HEK293 (cell line): ENCODE measurements around the gene CHD5.

Source experiments
- CTCF ChIA-PET: fragments of 350-600 bp; formaldehyde crosslinking; extraction: SDS; loops from one replicate; lab custom pipeline; 2021; ENCODE audit warnings: antibody characterized with exemption; lab: Yijun Ruan, JAX
- POLR2A ChIA-PET: fragments of 300-600 bp; formaldehyde crosslinking; extraction: SDS; loops from one replicate; lab custom pipeline; 2020; ENCODE audit warnings: antibody characterized with exemption, inconsistent platforms; lab: Yijun Ruan, JAX
- H3K27ac ChIP-seq: fragments of 200-500 bp; sonication (Bioruptor generic); 2 replicates; pipeline ENCODE4 v1.5.1; 2014; ENCODE audit warnings: low read depth, low read length, control low read depth, inconsistent platforms; ENCODE audit errors: extremely low read depth
- H3K36me3 ChIP-seq, 2 experiments: fragments of 200-500 bp in 1 of 2; sonication (Bioruptor generic) in 1 of 2; 1 replicate in 1 of 2; 2 replicates in 1 of 2; pipeline ENCODE4 v1.5.1; 2014 to 2017; ENCODE audit warnings: inconsistent platforms in 2 of 2, low read length in 2 of 2; ENCODE audit not compliant: control insufficient read depth in 2 of 2, insufficient read depth in 1 of 2
- H3K4me1 ChIP-seq: fragments of 200-500 bp; sonication (Bioruptor generic); 2 replicates; pipeline ENCODE4 v1.5.1; 2014; ENCODE audit warnings: mild to moderate bottlenecking, low read length, inconsistent platforms; ENCODE audit not compliant: control insufficient read depth, insufficient read depth
- H3K4me3 ChIP-seq: 2 replicates; pipeline ENCODE4 v1.5.1; 2011; ENCODE audit warnings: low read depth, mild to moderate bottlenecking, control low read depth, low read length, moderate library complexity
- H3K9me3 ChIP-seq: fragments of 200-500 bp; sonication (Bioruptor generic); 2 replicates; pipeline ENCODE4 v1.5.1; 2014; ENCODE audit warnings: low read depth, low read length, inconsistent platforms; ENCODE audit not compliant: control insufficient read depth, insufficient read depth
- ATF2 ChIP-seq: fragments of 450-650 bp; formaldehyde crosslinking; IDR thresholded peaks from 2 replicates; pipeline ENCODE4 v1.5.1; 2016; ENCODE audit warnings: missing biosample characterization, missing genetic modification characterization, low read depth
- FEZF1 ChIP-seq: fragments of 450-650 bp; formaldehyde crosslinking; IDR thresholded peaks from 2 replicates; pipeline ENCODE4 v1.5.1; 2016; ENCODE audit warnings: missing biosample characterization, missing genetic modification characterization
- HOXD13 ChIP-seq: sonication (generic); formaldehyde crosslinking; IDR thresholded peaks from 2 replicates; pipeline ENCODE4 v1.8.0; 2022; ENCODE audit warnings: missing genetic modification reagents, borderline replicate concordance
- OSR2 ChIP-seq: fragments of 450-650 bp; formaldehyde crosslinking; IDR thresholded peaks from 2 replicates; pipeline ENCODE4 v1.5.1; 2016; ENCODE audit warnings: missing biosample characterization, missing genetic modification characterization
- PBX3 ChIP-seq: sonication (generic); formaldehyde crosslinking; IDR thresholded peaks from 2 replicates; pipeline ENCODE4 v1.8.1; 2022; ENCODE audit warnings: mild to moderate bottlenecking, moderate library complexity, missing genetic modification reagents
- REPIN1 ChIP-seq: fragments of 450-650 bp; formaldehyde crosslinking; IDR thresholded peaks from 2 replicates; pipeline ENCODE4 v1.5.1; 2017; ENCODE audit warnings: missing biosample characterization, missing genetic modification characterization, low read depth
- SCRT2 ChIP-seq: fragments of 450-650 bp; formaldehyde crosslinking; IDR thresholded peaks from 2 replicates; pipeline ENCODE4 v1.5.1; 2016; ENCODE audit warnings: missing biosample characterization, missing genetic modification characterization
- SP2 ChIP-seq: fragments of 450-650 bp; formaldehyde crosslinking; IDR thresholded peaks from 2 replicates; pipeline ENCODE4 v1.5.1; 2016; ENCODE audit warnings: missing biosample characterization, missing genetic modification characterization
- ZBTB44 ChIP-seq: fragments of 450-650 bp; IDR thresholded peaks from 2 replicates; pipeline ENCODE4 v1.5.1; 2018; ENCODE audit warnings: missing biosample characterization, mild to moderate bottlenecking, missing genetic modification characterization
- ZBTB7A ChIP-seq: fragments of 450-650 bp; formaldehyde crosslinking; IDR thresholded peaks from 2 replicates; pipeline ENCODE4 v1.5.1; 2016; ENCODE audit warnings: low read depth, missing biosample characterization, missing genetic modification characterization
- ZFP37 ChIP-seq: fragments of 450-650 bp; formaldehyde crosslinking; IDR thresholded peaks from 2 replicates; pipeline ENCODE4 v1.5.1; 2016; ENCODE audit warnings: missing biosample characterization, missing genetic modification characterization
- ZNF19 ChIP-seq: fragments of 450-650 bp; formaldehyde crosslinking; IDR thresholded peaks from 2 replicates; pipeline ENCODE4; 2016; ENCODE audit warnings: missing biosample characterization, missing genetic modification characterization, low read depth
- ZNF24 ChIP-seq: fragments of 450-650 bp; formaldehyde crosslinking; IDR thresholded peaks from 2 replicates; pipeline ENCODE4 v1.5.1; 2016; ENCODE audit warnings: missing biosample characterization, missing genetic modification characterization
- ZNF280C ChIP-seq: fragments of 450-650 bp; formaldehyde crosslinking; IDR thresholded peaks from 2 replicates; pipeline ENCODE4 v1.5.1; 2016; ENCODE audit warnings: missing biosample characterization, missing genetic modification characterization
- ZNF292 ChIP-seq: fragments of 450-650 bp; formaldehyde crosslinking; IDR thresholded peaks from 2 replicates; pipeline ENCODE4 v1.5.1; 2016; ENCODE audit warnings: low read depth, missing biosample characterization, missing genetic modification characterization, borderline replicate concordance
- ZNF311 ChIP-seq: fragments of 450-650 bp; formaldehyde crosslinking; IDR thresholded peaks from 2 replicates; pipeline ENCODE4 v1.5.1; 2017; ENCODE audit warnings: missing biosample characterization, missing genetic modification characterization, borderline replicate concordance
- ZNF324 ChIP-seq: fragments of 450-650 bp; formaldehyde crosslinking; IDR thresholded peaks from 2 replicates; pipeline ENCODE4 v1.5.1; 2016; ENCODE audit warnings: missing biosample characterization, missing genetic modification characterization
- ZNF394 ChIP-seq: fragments of 450-650 bp; formaldehyde crosslinking; IDR thresholded peaks from 2 replicates; pipeline ENCODE4 v1.5.1; 2016; ENCODE audit warnings: missing biosample characterization, missing genetic modification characterization, mild to moderate bottlenecking, moderate library complexity, borderline replicate concordance
- ZNF404 ChIP-seq: fragments of 450-650 bp; formaldehyde crosslinking; IDR thresholded peaks from 2 replicates; pipeline ENCODE4 v1.5.1; 2017; ENCODE audit warnings: missing biosample characterization, missing genetic modification characterization
- ZNF423 ChIP-seq: fragments of 450-650 bp; formaldehyde crosslinking; IDR thresholded peaks from 2 replicates; pipeline ENCODE4 v1.5.1; 2016; ENCODE audit warnings: missing biosample characterization, missing genetic modification characterization
- ZNF514 ChIP-seq: fragments of 450-650 bp; formaldehyde crosslinking; IDR thresholded peaks from 2 replicates; pipeline ENCODE4 v1.5.1; 2016; ENCODE audit warnings: missing biosample characterization, missing genetic modification characterization
- ZNF548 ChIP-seq: fragments of 450-650 bp; formaldehyde crosslinking; IDR thresholded peaks from 2 replicates; pipeline ENCODE4 v1.5.1; 2016; ENCODE audit warnings: missing biosample characterization, missing genetic modification characterization
- ZNF629 ChIP-seq: fragments of 450-650 bp; formaldehyde crosslinking; IDR thresholded peaks from 2 replicates; pipeline ENCODE4 v1.5.1; 2017; ENCODE audit warnings: missing biosample characterization, missing genetic modification characterization
- TF ChIP-seq, protein P1 (sequence below): fragments of 450-650 bp; formaldehyde crosslinking; IDR thresholded peaks from 2 replicates; pipeline ENCODE4 v1.5.1; 2016; ENCODE audit warnings: missing biosample characterization, missing genetic modification characterization
- TF ChIP-seq, protein P2 (sequence below): fragments of 450-650 bp; formaldehyde crosslinking; IDR thresholded peaks from 2 replicates; pipeline ENCODE4 v1.5.1; 2016; ENCODE audit warnings: missing biosample characterization, missing genetic modification characterization

CHD5 gene

GRCh38 chr1:6126521-6127067 is 53.5 kb downstream of the CHD5 start:
- TF ChIP-seq SCRT2, result no peak
- TF ChIP-seq ZNF394 (tag by site-specific recombination), result no peak
- no peak for TF ChIP-seq SP2 (tag by site-specific recombination)
- TF ChIP-seq ATF2 (tag by site-specific recombination), result no peak
- TF ChIP-seq ZNF548 (tag by site-specific recombination), result no peak
- TF ChIP-seq ZNF404 (tag by site-specific recombination), result no peak
- no peak for TF ChIP-seq ZNF629 (tag by site-specific recombination)
- TF ChIP-seq PBX3, result no peak
- TF ChIP-seq FEZF1 (tag by site-specific recombination), result no peak
- TF ChIP-seq OSR2 (tag by site-specific recombination), result no peak
- TF ChIP-seq, protein P1, sequence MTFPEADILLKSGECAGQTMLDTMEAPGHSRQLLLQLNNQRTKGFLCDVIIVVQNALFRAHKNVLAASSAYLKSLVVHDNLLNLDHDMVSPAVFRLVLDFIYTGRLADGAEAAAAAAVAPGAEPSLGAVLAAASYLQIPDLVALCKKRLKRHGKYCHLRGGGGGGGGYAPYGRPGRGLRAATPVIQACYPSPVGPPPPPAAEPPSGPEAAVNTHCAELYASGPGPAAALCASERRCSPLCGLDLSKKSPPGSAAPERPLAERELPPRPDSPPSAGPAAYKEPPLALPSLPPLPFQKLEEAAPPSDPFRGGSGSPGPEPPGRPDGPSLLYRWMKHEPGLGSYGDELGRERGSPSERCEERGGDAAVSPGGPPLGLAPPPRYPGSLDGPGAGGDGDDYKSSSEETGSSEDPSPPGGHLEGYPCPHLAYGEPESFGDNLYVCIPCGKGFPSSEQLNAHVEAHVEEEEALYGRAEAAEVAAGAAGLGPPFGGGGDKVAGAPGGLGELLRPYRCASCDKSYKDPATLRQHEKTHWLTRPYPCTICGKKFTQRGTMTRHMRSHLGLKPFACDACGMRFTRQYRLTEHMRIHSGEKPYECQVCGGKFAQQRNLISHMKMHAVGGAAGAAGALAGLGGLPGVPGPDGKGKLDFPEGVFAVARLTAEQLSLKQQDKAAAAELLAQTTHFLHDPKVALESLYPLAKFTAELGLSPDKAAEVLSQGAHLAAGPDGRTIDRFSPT (tag by site-specific recombination), result no peak
- no peak for TF ChIP-seq ZNF423 (tag by site-specific recombination)
- TF ChIP-seq ZFP37 (tag by site-specific recombination), result no peak
- TF ChIP-seq, all 188 proteins: peak for 0
- Histone ChIP-seq H3K4me3 (no peak overlapping the region), H3K4me1 (no peaks in the 10 kb centered on the region), H3K36me3 (no peaks in the 10 kb centered on the region), H3K9me3 (no peaks in the 10 kb centered on the region), H3K27ac (no peak overlapping the region)
- ChIA-PET POLR2A (no interaction called here), CTCF (interaction anchor here (0.7 to 1.1 kb wide), 2 partner anchors 18 to 116 kb away, joined by 3 read pairs; no protein-coding TSS in a partner anchor)

- POLR2A ChIA-PET, result no interaction called here
- Histone ChIP-seq H3K27ac (no peak overlapping the region), H3K36me3 (no peaks in the 10 kb centered on the region), H3K4me3 (no peak overlapping the region), H3K4me1 (no peaks in the 10 kb centered on the region), H3K9me3 (no peaks in the 10 kb centered on the region)
- CTCF ChIA-PET, result interaction anchor here (0.6 kb wide), 1 partner anchor 20 kb away, joined by 4 read pairs; no protein-coding TSS in a partner anchor
- TF ChIP-seq ZNF24 (tag by site-specific recombination) (no peak), ZNF514 (tag by site-specific recombination) (no peak), HOXD13 (no peak), ZNF280C (tag by site-specific recombination) (no peak), ZBTB44 (tag by site-specific recombination) (no peak), ZBTB7A (tag by site-specific recombination) (no peak), ZNF19 (tag by site-specific recombination) (no peak), ZNF292 (tag by site-specific recombination) (no peak), ZNF324 (tag by site-specific recombination) (no peak), REPIN1 (no peak), ZNF311 (tag by site-specific recombination) (no peak)
- TF ChIP-seq, protein P2, sequence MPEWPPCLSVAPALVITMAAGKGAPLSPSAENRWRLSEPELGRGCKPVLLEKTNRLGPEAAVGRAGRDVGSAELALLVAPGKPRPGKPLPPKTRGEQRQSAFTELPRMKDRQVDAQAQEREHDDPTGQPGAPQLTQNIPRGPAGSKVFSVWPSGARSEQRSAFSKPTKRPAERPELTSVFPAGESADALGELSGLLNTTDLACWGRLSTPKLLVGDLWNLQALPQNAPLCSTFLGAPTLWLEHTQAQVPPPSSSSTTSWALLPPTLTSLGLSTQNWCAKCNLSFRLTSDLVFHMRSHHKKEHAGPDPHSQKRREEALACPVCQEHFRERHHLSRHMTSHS (tag by site-specific recombination), result no peak
These were observed 54.1 kb downstream of the CHD5 start for GRCh38 chr1:6126028-6126427.
